Adrenal gland (tissue), 5 donors: ENCODE data around the gene GANAB.

Source experiments
- POLR2A ChIP-seq, 2 donors: fragments of 450-650 bp; IDR thresholded peaks; one replicate each; pipeline ENCODE4 v1.6.1; 2017; ENCODE audit warnings: antibody characterized with exemption in 2 of 2, mild to moderate bottlenecking in 2 of 2, moderate library complexity in 1 of 2
- TF ChIP-seq, protein P1 (sequence below), 6 experiments: fragments of 450-650 bp in 4 of 6; fragments of 200-600 bp in 2 of 6; sonication (generic) in 1 of 6; IDR thresholded peaks; 1 replicate in 5 of 6; 2 replicates in 1 of 6; pipeline versions ENCODE4 v1.5.1 to v1.8.0; 2016 to 2021; ENCODE audit warnings: antibody characterized with exemption in 6 of 6, mild to moderate bottlenecking in 2 of 6, moderate library complexity in 1 of 6
- donor health status: DM: no; HTN: no; CAD: no.

DNA sequence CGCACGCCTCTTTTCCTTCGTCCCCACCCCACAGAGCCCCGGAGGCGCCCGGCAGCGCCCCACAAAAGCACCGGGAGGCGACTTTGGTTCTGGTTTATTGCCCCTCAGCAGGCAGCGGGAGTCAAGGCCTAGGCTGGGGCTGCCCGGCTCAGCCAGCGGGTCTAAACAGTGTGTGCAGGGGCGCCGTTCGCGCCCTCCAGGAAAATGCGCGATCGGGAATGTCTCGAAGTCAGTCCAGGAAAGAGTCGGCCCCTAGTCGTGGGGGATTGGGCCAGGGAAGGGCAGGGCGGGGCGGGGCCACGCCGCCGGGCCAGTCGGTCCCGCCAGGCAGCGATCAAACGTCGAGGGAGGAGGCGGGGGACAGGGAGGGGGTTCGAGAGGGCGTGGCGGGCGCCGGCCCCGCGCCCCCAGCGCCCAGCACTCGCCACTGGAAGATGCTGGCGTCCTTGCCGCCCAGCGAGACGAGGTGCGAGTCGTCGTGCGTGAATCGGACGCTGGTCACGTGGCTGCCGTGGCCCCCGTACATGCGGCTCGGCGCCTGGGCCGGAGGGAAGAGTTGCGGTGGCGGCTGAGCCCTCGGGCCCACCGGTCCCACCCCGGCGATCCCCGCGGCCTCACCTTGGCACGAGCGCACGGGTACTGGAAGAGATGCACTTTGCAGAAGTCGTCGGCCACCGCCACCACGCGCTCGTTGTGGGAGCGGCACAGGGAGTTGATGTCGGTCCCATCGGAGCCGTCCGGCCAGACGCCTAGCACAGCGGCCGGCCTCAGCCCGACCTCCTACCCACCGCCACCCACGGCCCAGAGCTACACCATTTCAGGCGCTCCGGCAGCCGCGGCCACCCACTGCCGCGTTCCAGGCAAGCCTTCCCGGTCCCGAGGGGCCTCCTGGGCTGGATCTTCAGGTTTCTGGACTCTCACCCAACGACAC, 44.0 kb downstream of the GANAB start:
- TF ChIP-seq, protein P1, sequence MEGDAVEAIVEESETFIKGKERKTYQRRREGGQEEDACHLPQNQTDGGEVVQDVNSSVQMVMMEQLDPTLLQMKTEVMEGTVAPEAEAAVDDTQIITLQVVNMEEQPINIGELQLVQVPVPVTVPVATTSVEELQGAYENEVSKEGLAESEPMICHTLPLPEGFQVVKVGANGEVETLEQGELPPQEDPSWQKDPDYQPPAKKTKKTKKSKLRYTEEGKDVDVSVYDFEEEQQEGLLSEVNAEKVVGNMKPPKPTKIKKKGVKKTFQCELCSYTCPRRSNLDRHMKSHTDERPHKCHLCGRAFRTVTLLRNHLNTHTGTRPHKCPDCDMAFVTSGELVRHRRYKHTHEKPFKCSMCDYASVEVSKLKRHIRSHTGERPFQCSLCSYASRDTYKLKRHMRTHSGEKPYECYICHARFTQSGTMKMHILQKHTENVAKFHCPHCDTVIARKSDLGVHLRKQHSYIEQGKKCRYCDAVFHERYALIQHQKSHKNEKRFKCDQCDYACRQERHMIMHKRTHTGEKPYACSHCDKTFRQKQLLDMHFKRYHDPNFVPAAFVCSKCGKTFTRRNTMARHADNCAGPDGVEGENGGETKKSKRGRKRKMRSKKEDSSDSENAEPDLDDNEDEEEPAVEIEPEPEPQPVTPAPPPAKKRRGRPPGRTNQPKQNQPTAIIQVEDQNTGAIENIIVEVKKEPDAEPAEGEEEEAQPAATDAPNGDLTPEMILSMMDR (IDR thresholded peaks at IDR 0.05) = peak in 1 of 6 experiments; percentile 18
- no peak for TF ChIP-seq POLR2A (IDR thresholded peaks at IDR 0.05)
